ENCODE results near the gene MC4R. TPM values are rescaled to one million over a fixed set of nuclear protein-coding genes. Genes with fewer than 3 reads are reported as not detected.

MC4R gene
- polyA plus RNA-seq, 2 donors: not detected

- Histone ChIP-seq H3K4me1 (ENCODE audit: control insufficient read depth in 2 of 2, insufficient read depth in 2 of 2, low read length in 1 of 2) (no peaks in the 10 kb centered on the region), H3K9me3 (ENCODE audit: control insufficient read depth in 2 of 2, insufficient read depth in 1 of 2, low read depth in 1 of 2, low read length in 1 of 2) (no peaks in the 10 kb centered on the region), H3K27ac (ENCODE audit: low read depth in 2 of 2, low read length in 1 of 2) (no peak overlapping the region), H3K27me3 (ENCODE audit: control insufficient read depth in 1 of 2, insufficient read depth in 2 of 2, low read length in 2 of 2) (no peaks in the 10 kb centered on the region), H3K36me3 (ENCODE audit: control insufficient read depth in 2 of 2, insufficient read depth in 2 of 2, low read length in 1 of 2) (no peaks in the 10 kb centered on the region), H3K4me3 (ENCODE audit: low read depth in 1 of 2, low read length in 2 of 2) (no peak overlapping the region)
- WGBS, 2 donors: 61 to 66% methylated on average over 1 of the region's 1 CpG
These were observed 33.6 kb downstream of the MC4R start for GRCh38 chr18:60339018-60339417.

- Histone ChIP-seq H3K4me3 (ENCODE audit: low read depth in 1 of 2, low read length in 2 of 2) (no peak overlapping the region), H3K36me3 (ENCODE audit: control insufficient read depth in 2 of 2, insufficient read depth in 2 of 2, low read length in 1 of 2) (no peaks in the 10 kb centered on the region), H3K27me3 (ENCODE audit: control insufficient read depth in 1 of 2, insufficient read depth in 2 of 2, low read length in 2 of 2) (peaks cover 0 to 2% of the 10 kb centered on the region in 2 donors), H3K4me1 (ENCODE audit: control insufficient read depth in 2 of 2, insufficient read depth in 2 of 2, low read length in 1 of 2) (no peaks in the 10 kb centered on the region), H3K9me3 (ENCODE audit: control insufficient read depth in 2 of 2, insufficient read depth in 1 of 2, low read depth in 1 of 2, low read length in 1 of 2) (peaks cover 0 to 5% of the 10 kb centered on the region in 2 donors), H3K27ac (ENCODE audit: low read depth in 2 of 2, low read length in 1 of 2) (no peak overlapping the region)
- 73 to 78% methylated on average over 6 of the region's 6 CpGs for WGBS, 2 donors
These were observed 40.7 kb downstream of the MC4R start for GRCh38 chr18:60331890-60332289.

GRCh38 chr18:60329131-60329530 lies 43.4 kb downstream of the MC4R start:
- peaks cover 0 to 5% of the 10 kb centered on the region in 2 donors for H3K9me3 ChIP-seq (ENCODE audit: control insufficient read depth in 2 of 2, insufficient read depth in 1 of 2, low read depth in 1 of 2, low read length in 1 of 2)
- H3K4me1 ChIP-seq (ENCODE audit: control insufficient read depth in 2 of 2, insufficient read depth in 2 of 2, low read length in 1 of 2): no peaks in the 10 kb centered on the region
- peaks cover 0 to 2% of the 10 kb centered on the region in 2 donors for H3K27me3 ChIP-seq (ENCODE audit: control insufficient read depth in 1 of 2, insufficient read depth in 2 of 2, low read length in 2 of 2)
- H3K36me3 ChIP-seq (ENCODE audit: control insufficient read depth in 2 of 2, insufficient read depth in 2 of 2, low read length in 1 of 2): no peaks in the 10 kb centered on the region
- H3K27ac ChIP-seq (ENCODE audit: low read depth in 2 of 2, low read length in 1 of 2): no peak overlapping the region
- no peak overlapping the region for H3K4me3 ChIP-seq (ENCODE audit: low read depth in 1 of 2, low read length in 2 of 2)

- H3K36me3 ChIP-seq (ENCODE audit: control insufficient read depth in 2 of 2, insufficient read depth in 2 of 2, low read length in 1 of 2): no peaks in the 10 kb centered on the region
- 71 to 87% methylated on average over 2 of the region's 2 CpGs for WGBS, 2 donors
- peaks cover 0 to 2% of the 10 kb centered on the region in 2 donors for H3K27me3 ChIP-seq (ENCODE audit: control insufficient read depth in 1 of 2, insufficient read depth in 2 of 2, low read length in 2 of 2)
- H3K4me3 ChIP-seq (ENCODE audit: low read depth in 1 of 2, low read length in 2 of 2): no peak overlapping the region
- H3K9me3 ChIP-seq (ENCODE audit: control insufficient read depth in 2 of 2, insufficient read depth in 1 of 2, low read depth in 1 of 2, low read length in 1 of 2): peaks cover 0 to 5% of the 10 kb centered on the region in 2 donors
- no peak overlapping the region for H3K27ac ChIP-seq (ENCODE audit: low read depth in 2 of 2, low read length in 1 of 2)
- H3K4me1 ChIP-seq (ENCODE audit: control insufficient read depth in 2 of 2, insufficient read depth in 2 of 2, low read length in 1 of 2): no peaks in the 10 kb centered on the region
These were observed 44.7 kb downstream of the MC4R start for GRCh38 chr18:60327880-60328279.

- H3K4me3 ChIP-seq (ENCODE audit: low read depth in 1 of 2, low read length in 2 of 2): no peak overlapping the region
- no peaks in the 10 kb centered on the region for H3K27me3 ChIP-seq (ENCODE audit: control insufficient read depth in 1 of 2, insufficient read depth in 2 of 2, low read length in 2 of 2)
- H3K4me1 ChIP-seq (ENCODE audit: control insufficient read depth in 2 of 2, insufficient read depth in 2 of 2, low read length in 1 of 2): no peaks in the 10 kb centered on the region
- no peaks in the 10 kb centered on the region for H3K36me3 ChIP-seq (ENCODE audit: control insufficient read depth in 2 of 2, insufficient read depth in 2 of 2, low read length in 1 of 2)
- H3K9me3 ChIP-seq (ENCODE audit: control insufficient read depth in 2 of 2, insufficient read depth in 1 of 2, low read depth in 1 of 2, low read length in 1 of 2): peaks cover 0 to 5% of the 10 kb centered on the region in 2 donors
- no peak overlapping the region for H3K27ac ChIP-seq (ENCODE audit: low read depth in 2 of 2, low read length in 1 of 2)
These were observed 50.0 kb downstream of the MC4R start for GRCh38 chr18:60322591-60322990.

Data from esophagus (tissue), 2 donors.